ENCODE data around the gene KIAA1328.

Gene KIAA1328

DNA sequence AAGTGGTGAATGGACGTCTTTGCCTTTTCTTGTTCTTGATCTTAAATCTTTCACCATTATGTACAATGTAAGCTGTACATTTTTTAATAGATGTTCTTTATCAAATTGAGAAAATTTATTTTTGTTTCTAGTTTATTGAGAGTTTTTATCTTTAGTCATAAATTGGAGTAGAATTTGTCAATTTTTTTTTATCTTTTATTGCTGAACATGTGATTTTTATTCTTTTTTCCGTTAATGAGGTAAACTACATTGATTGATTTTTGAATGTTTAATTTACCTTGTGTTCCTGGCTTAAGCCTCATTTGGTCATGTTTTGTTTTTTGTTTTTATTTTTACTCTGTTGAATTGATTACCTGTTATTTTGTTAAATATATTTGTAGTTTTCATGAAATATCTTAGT, 19.7 kb downstream of the KIAA1328 start:
- no peak overlapping the region for H3K4me2 ChIP-seq (ENCODE audit: low read depth, low read length, poor library complexity, severe bottlenecking)
- TF ChIP-seq EZH2phosphoT487 (conservative IDR thresholded peaks at IDR 0.05; ENCODE audit: low read length), result no peak
- TF ChIP-seq, protein P1, sequence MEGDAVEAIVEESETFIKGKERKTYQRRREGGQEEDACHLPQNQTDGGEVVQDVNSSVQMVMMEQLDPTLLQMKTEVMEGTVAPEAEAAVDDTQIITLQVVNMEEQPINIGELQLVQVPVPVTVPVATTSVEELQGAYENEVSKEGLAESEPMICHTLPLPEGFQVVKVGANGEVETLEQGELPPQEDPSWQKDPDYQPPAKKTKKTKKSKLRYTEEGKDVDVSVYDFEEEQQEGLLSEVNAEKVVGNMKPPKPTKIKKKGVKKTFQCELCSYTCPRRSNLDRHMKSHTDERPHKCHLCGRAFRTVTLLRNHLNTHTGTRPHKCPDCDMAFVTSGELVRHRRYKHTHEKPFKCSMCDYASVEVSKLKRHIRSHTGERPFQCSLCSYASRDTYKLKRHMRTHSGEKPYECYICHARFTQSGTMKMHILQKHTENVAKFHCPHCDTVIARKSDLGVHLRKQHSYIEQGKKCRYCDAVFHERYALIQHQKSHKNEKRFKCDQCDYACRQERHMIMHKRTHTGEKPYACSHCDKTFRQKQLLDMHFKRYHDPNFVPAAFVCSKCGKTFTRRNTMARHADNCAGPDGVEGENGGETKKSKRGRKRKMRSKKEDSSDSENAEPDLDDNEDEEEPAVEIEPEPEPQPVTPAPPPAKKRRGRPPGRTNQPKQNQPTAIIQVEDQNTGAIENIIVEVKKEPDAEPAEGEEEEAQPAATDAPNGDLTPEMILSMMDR (IDR thresholded peaks at IDR 0.05; ENCODE audit: insufficient read depth, low read length, poor library complexity, severe bottlenecking), result no peak
- no peaks in the 10 kb centered on the region; the same call in 1 of the 2 replicates for H3K9me3 ChIP-seq (ENCODE audit: insufficient read depth, low read length)
- H3K9me2 ChIP-seq (replicated peaks; ENCODE audit: insufficient read depth, low read length), result no peaks in the 10 kb centered on the region
- no peak overlapping the region for H2AFZ ChIP-seq (ENCODE audit: low read depth, low read length, severe bottlenecking)
- no peaks in the 10 kb centered on the region for H4K20me1 ChIP-seq (ENCODE audit: low read depth, low read length)
- no peak overlapping the region for H3K27ac ChIP-seq (ENCODE audit: low read depth, low read length)
- H3K27me3 ChIP-seq (ENCODE audit: low read length), result no peaks in the 10 kb centered on the region
- H3K9ac ChIP-seq (ENCODE audit: low read length), result no peak overlapping the region
- no peak overlapping the region for H3K4me3 ChIP-seq (ENCODE audit: insufficient read depth, low read length, poor library complexity, severe bottlenecking)
- H3K36me3 ChIP-seq (ENCODE audit: low read length), result peaks cover 21% of the 10 kb centered on the region; the same call in 1 of the 2 replicates
- H3F3A ChIP-seq (ENCODE audit: insufficient read depth), result no peaks in the 10 kb centered on the region
- no peaks in the 10 kb centered on the region for H3K79me2 ChIP-seq (ENCODE audit: insufficient read depth, low read length)

DNA sequence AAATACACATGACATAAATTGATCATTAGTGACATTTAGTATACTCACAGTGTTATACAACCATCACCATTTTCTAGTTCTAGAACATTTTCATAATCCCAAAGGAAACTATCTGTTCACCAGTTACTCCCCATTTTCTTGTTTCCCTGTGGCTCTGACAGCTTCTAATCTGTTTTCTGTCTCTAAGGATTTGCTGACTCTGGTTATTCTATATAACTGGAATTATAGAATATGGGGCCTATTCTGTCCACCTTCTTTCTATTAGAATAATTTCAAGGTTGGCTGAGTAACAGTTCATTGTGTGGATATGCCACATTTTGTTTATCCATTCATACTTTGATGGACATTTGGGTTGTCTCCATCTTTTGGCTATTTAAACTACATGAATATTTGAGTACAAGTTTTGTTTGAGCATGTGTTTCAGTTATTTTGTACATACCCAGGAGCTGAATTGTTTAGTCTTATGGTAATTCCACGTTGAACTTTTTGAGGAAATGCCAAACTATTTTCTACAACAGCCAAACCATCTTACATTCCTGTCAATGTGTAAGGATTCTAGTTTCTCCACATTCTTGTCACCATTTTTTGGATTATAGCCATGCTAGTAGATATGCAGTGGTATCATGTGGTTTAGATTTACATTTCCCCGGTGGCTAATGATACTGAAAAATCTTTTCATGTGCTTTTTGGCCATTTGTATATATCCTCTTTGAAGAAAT, 20.5 kb downstream of the KIAA1328 start:
- Histone ChIP-seq H3K27ac (ENCODE audit: low read depth, low read length) (no peak overlapping the region), H3K4me2 (ENCODE audit: low read depth, low read length, poor library complexity, severe bottlenecking) (no peak overlapping the region)

DNA sequence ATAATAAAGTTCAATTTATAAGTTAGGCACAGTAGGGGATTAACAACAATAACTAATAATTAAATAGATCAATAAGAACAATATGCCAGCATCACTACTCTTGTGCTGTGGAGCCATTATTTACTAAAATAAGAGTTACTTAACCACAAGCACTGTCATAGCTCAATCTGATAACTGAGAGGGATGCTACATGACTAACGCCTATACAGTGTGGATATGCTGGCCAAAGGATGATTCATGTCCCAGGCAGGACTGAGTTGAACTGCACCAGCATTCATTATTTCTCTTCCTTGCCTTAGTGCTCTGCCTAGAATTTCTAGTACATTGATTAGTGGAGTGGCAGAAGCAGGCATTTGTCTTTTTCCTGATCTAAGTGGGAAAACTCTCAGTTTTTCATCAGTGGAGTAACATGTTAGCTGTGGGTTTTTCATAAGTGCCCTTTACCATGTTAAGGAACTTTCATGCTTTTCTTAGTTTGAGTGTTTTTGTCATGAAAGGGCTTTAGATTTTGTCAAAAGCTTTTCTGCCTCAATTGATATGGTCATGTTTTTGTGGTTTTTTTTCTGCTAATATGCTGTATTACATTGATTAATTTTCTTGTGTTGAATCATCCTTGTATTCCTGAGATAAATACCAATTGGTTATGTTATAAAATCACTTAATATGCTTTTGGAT, 21.7 kb downstream of the KIAA1328 start:
- Histone ChIP-seq H3K79me2 (ENCODE audit: insufficient read depth, low read length) (no peaks in the 10 kb centered on the region), H4K20me1 (ENCODE audit: low read depth, low read length) (no peaks in the 10 kb centered on the region), H3K4me2 (ENCODE audit: low read depth, low read length, poor library complexity, severe bottlenecking) (no peak overlapping the region), H3K36me3 (ENCODE audit: low read length) (peaks cover 23% of the 10 kb centered on the region; the same call in 1 of the 2 replicates), H3K9ac (ENCODE audit: low read length) (no peak overlapping the region), H3K4me3 (ENCODE audit: insufficient read depth, low read length, poor library complexity, severe bottlenecking) (no peak overlapping the region), H3K9me3 (ENCODE audit: insufficient read depth, low read length) (no peaks in the 10 kb centered on the region; the same call in 1 of the 2 replicates), H3K9me2 (replicated peaks; ENCODE audit: insufficient read depth, low read length) (no peaks in the 10 kb centered on the region), H3K27ac (ENCODE audit: low read depth, low read length) (no peak overlapping the region), H2AFZ (ENCODE audit: low read depth, low read length, severe bottlenecking) (no peak overlapping the region), H3F3A (ENCODE audit: insufficient read depth) (no peaks in the 10 kb centered on the region), H3K27me3 (ENCODE audit: low read length) (no peaks in the 10 kb centered on the region)
- TF ChIP-seq, protein P1 (IDR thresholded peaks at IDR 0.05; ENCODE audit: insufficient read depth, low read length, poor library complexity, severe bottlenecking), result no peak
- TF ChIP-seq EZH2phosphoT487 (conservative IDR thresholded peaks at IDR 0.05; ENCODE audit: low read length), result no peak

More for the DNA sequence above, 20.5 kb downstream of the KIAA1328 start:
- TF ChIP-seq EZH2phosphoT487 (conservative IDR thresholded peaks at IDR 0.05; ENCODE audit: low read length), result no peak
- TF ChIP-seq, protein P1 (IDR thresholded peaks at IDR 0.05; ENCODE audit: insufficient read depth, low read length, poor library complexity, severe bottlenecking), result no peak
- Histone ChIP-seq H3K4me3 (ENCODE audit: insufficient read depth, low read length, poor library complexity, severe bottlenecking) (no peak overlapping the region), H3F3A (ENCODE audit: insufficient read depth) (no peaks in the 10 kb centered on the region), H3K27me3 (ENCODE audit: low read length) (no peaks in the 10 kb centered on the region), H3K36me3 (ENCODE audit: low read length) (peaks cover 21% of the 10 kb centered on the region; the same call in 1 of the 2 replicates), H3K9me3 (ENCODE audit: insufficient read depth, low read length) (no peaks in the 10 kb centered on the region; the same call in 1 of the 2 replicates), H4K20me1 (ENCODE audit: low read depth, low read length) (no peaks in the 10 kb centered on the region), H3K79me2 (ENCODE audit: insufficient read depth, low read length) (no peaks in the 10 kb centered on the region), H3K9me2 (replicated peaks; ENCODE audit: insufficient read depth, low read length) (no peaks in the 10 kb centered on the region), H2AFZ (ENCODE audit: low read depth, low read length, severe bottlenecking) (no peak overlapping the region), H3K9ac (ENCODE audit: low read length) (no peak overlapping the region)
